ENCODE measurements around the gene EAPP.
"Not testable (repeated sequence)": the region's sequence is repeated elsewhere in the genome, so short reads cannot be mapped to it uniquely, and the experiment has no call there.

The EAPP gene

GRCh38 chr14:34539407-34540180 lies at the start of gene EAPP:
Gene EAPP (minus strand): TSS chr14:34539701. CDS start chr14:34539628, 73 bp downstream.
- H3K27ac ChIP-seq (ENCODE audit: low read depth, low read length), result peak within 1 kb of the TSS; percentile 98
- no peaks in the 10 kb centered on the region for H3K27me3 ChIP-seq (ENCODE audit: control insufficient read depth, insufficient read depth, low read length)
- no peaks in the 10 kb centered on the region for H3K4me1 ChIP-seq (ENCODE audit: control insufficient read depth, insufficient read depth, low read length)
- H3K4me3 ChIP-seq (ENCODE audit: low read depth, low read length), result peak within 1 kb of the TSS; percentile 79
- peak within 1 kb of the TSS; percentile 81 for H3K9ac ChIP-seq (ENCODE audit: low read depth, low read length)
- peaks cover 14% of the 10 kb centered on the region for H3K36me3 ChIP-seq (ENCODE audit: control insufficient read depth, insufficient read depth, low read length)
- H3K9me3 ChIP-seq (ENCODE audit: control insufficient read depth, insufficient read depth, low read length), result no peaks in the 10 kb centered on the region

GRCh38 chr14:34583525-34583924 lies 44.0 kb upstream of the EAPP start:
- Histone ChIP-seq H3K27ac (ENCODE audit: low read depth, low read length) (no peak overlapping the region), H3K9me3 (ENCODE audit: control insufficient read depth, insufficient read depth, low read length) (no peaks in the 10 kb centered on the region), H3K4me3 (ENCODE audit: low read depth, low read length) (no peak overlapping the region), H3K9ac (ENCODE audit: low read depth, low read length) (no peak overlapping the region), H3K36me3 (ENCODE audit: control insufficient read depth, insufficient read depth, low read length) (peaks cover 63% of the 10 kb centered on the region), H3K27me3 (ENCODE audit: control insufficient read depth, insufficient read depth, low read length) (no peaks in the 10 kb centered on the region), H3K4me1 (ENCODE audit: control insufficient read depth, insufficient read depth, low read length) (no peaks in the 10 kb centered on the region)

- peaks cover 67% of the 10 kb centered on the region for H3K36me3 ChIP-seq (ENCODE audit: control insufficient read depth, insufficient read depth, low read length)
- H3K9me3 ChIP-seq (ENCODE audit: control insufficient read depth, insufficient read depth, low read length), result no peaks in the 10 kb centered on the region
- no peak overlapping the region for H3K4me3 ChIP-seq (ENCODE audit: low read depth, low read length)
- H3K9ac ChIP-seq (ENCODE audit: low read depth, low read length), result no peak overlapping the region
- H3K4me1 ChIP-seq (ENCODE audit: control insufficient read depth, insufficient read depth, low read length), result no peaks in the 10 kb centered on the region
- no peaks in the 10 kb centered on the region for H3K27me3 ChIP-seq (ENCODE audit: control insufficient read depth, insufficient read depth, low read length)
- no peak overlapping the region for H3K27ac ChIP-seq (ENCODE audit: low read depth, low read length)
Measured at GRCh38 chr14:34582117-34582680, 42.7 kb upstream of the EAPP start.

- no peaks in the 10 kb centered on the region for H3K9me3 ChIP-seq (ENCODE audit: control insufficient read depth, insufficient read depth, low read length)
- no peaks in the 10 kb centered on the region for H3K27me3 ChIP-seq (ENCODE audit: control insufficient read depth, insufficient read depth, low read length)
- no peak overlapping the region for H3K4me3 ChIP-seq (ENCODE audit: low read depth, low read length)
- H3K9ac ChIP-seq (ENCODE audit: low read depth, low read length), result no peak overlapping the region
- peaks cover 60% of the 10 kb centered on the region for H3K36me3 ChIP-seq (ENCODE audit: control insufficient read depth, insufficient read depth, low read length)
- H3K27ac ChIP-seq (ENCODE audit: low read depth, low read length), result no peak overlapping the region
- no peaks in the 10 kb centered on the region for H3K4me1 ChIP-seq (ENCODE audit: control insufficient read depth, insufficient read depth, low read length)
Measured at GRCh38 chr14:34580381-34580780, 40.9 kb upstream of the EAPP start.

GRCh38 chr14:34571771-34572170 lies 32.3 kb upstream of the EAPP start:
- Histone ChIP-seq H3K9ac (ENCODE audit: low read depth, low read length) (no peak overlapping the region), H3K9me3 (ENCODE audit: control insufficient read depth, insufficient read depth, low read length) (no peaks in the 10 kb centered on the region), H3K36me3 (ENCODE audit: control insufficient read depth, insufficient read depth, low read length) (peaks cover 46% of the 10 kb centered on the region), H3K27ac (ENCODE audit: low read depth, low read length) (no peak overlapping the region), H3K4me1 (ENCODE audit: control insufficient read depth, insufficient read depth, low read length) (no peaks in the 10 kb centered on the region), H3K27me3 (ENCODE audit: control insufficient read depth, insufficient read depth, low read length) (no peaks in the 10 kb centered on the region), H3K4me3 (ENCODE audit: low read depth, low read length) (no peak overlapping the region)

- Histone ChIP-seq H3K4me3 (ENCODE audit: low read depth, low read length) (no peak overlapping the region), H3K27me3 (ENCODE audit: control insufficient read depth, insufficient read depth, low read length) (no peaks in the 10 kb centered on the region), H3K9ac (ENCODE audit: low read depth, low read length) (no peak overlapping the region), H3K9me3 (ENCODE audit: control insufficient read depth, insufficient read depth, low read length) (no peaks in the 10 kb centered on the region), H3K4me1 (ENCODE audit: control insufficient read depth, insufficient read depth, low read length) (no peaks in the 10 kb centered on the region), H3K27ac (ENCODE audit: low read depth, low read length) (no peak overlapping the region), H3K36me3 (ENCODE audit: control insufficient read depth, insufficient read depth, low read length) (peaks cover 54% of the 10 kb centered on the region)
Measured at GRCh38 chr14:34569750-34570149, 30.2 kb upstream of the EAPP start.

- no peak overlapping the region for H3K27ac ChIP-seq (ENCODE audit: low read depth, low read length)
- H3K27me3 ChIP-seq (ENCODE audit: control insufficient read depth, insufficient read depth, low read length), result no peaks in the 10 kb centered on the region
- H3K36me3 ChIP-seq (ENCODE audit: control insufficient read depth, insufficient read depth, low read length), result peaks cover 55% of the 10 kb centered on the region
- no peak overlapping the region for H3K4me3 ChIP-seq (ENCODE audit: low read depth, low read length)
- no peaks in the 10 kb centered on the region for H3K4me1 ChIP-seq (ENCODE audit: control insufficient read depth, insufficient read depth, low read length)
- H3K9ac ChIP-seq (ENCODE audit: low read depth, low read length), result no peak overlapping the region
- no peaks in the 10 kb centered on the region for H3K9me3 ChIP-seq (ENCODE audit: control insufficient read depth, insufficient read depth, low read length)
Measured at GRCh38 chr14:34568803-34569202, 29.3 kb upstream of the EAPP start.

GRCh38 chr14:34562776-34563150 lies 23.3 kb upstream of the EAPP start:
- H3K36me3 ChIP-seq (ENCODE audit: control insufficient read depth, insufficient read depth, low read length), result peaks cover 38% of the 10 kb centered on the region

GRCh38 chr14:34562037-34562775 lies 22.7 kb upstream of the EAPP start:
- not testable (repeated sequence) for H3K27me3 ChIP-seq (ENCODE audit: control insufficient read depth, insufficient read depth, low read length); H3K9me3 ChIP-seq (ENCODE audit: control insufficient read depth, insufficient read depth, low read length); H3K9ac ChIP-seq (ENCODE audit: low read depth, low read length); H3K4me1 ChIP-seq (ENCODE audit: control insufficient read depth, insufficient read depth, low read length); H3K4me3 ChIP-seq (ENCODE audit: low read depth, low read length); H3K27ac ChIP-seq (ENCODE audit: low read depth, low read length)
- H3K36me3 ChIP-seq (ENCODE audit: control insufficient read depth, insufficient read depth, low read length), result peaks cover 33% of the 10 kb centered on the region

More at GRCh38 chr14:34562776-34563150, 23.3 kb upstream of the EAPP start:
- H3K9me3 ChIP-seq (ENCODE audit: control insufficient read depth, insufficient read depth, low read length), result no peaks in the 10 kb centered on the region
- H3K27me3 ChIP-seq (ENCODE audit: control insufficient read depth, insufficient read depth, low read length), result no peaks in the 10 kb centered on the region
- no peak overlapping the region for H3K27ac ChIP-seq (ENCODE audit: low read depth, low read length)
- no peaks in the 10 kb centered on the region for H3K4me1 ChIP-seq (ENCODE audit: control insufficient read depth, insufficient read depth, low read length)
- H3K9ac ChIP-seq (ENCODE audit: low read depth, low read length), result no peak overlapping the region
- H3K4me3 ChIP-seq (ENCODE audit: low read depth, low read length), result no peak overlapping the region

- not testable (repeated sequence) for H3K9ac ChIP-seq (ENCODE audit: low read depth, low read length)
Measured at GRCh38 chr14:34556498-34556829, 17.0 kb upstream of the EAPP start.

More at GRCh38 chr14:34556498-34556829, 17.0 kb upstream of the EAPP start:
- not testable (repeated sequence) for H3K27ac ChIP-seq (ENCODE audit: low read depth, low read length); H3K9me3 ChIP-seq (ENCODE audit: control insufficient read depth, insufficient read depth, low read length); H3K4me1 ChIP-seq (ENCODE audit: control insufficient read depth, insufficient read depth, low read length); H3K36me3 ChIP-seq (ENCODE audit: control insufficient read depth, insufficient read depth, low read length); H3K27me3 ChIP-seq (ENCODE audit: control insufficient read depth, insufficient read depth, low read length); H3K4me3 ChIP-seq (ENCODE audit: low read depth, low read length)
